Brain microvascular endothelial cell (primary cell): ENCODE measurements around the gene MAOA.

Experiments
- DNase-seq: peaks from one replicate; pipeline ENCODE4 v3.0.0-alpha.2; 2020
- H3K27ac ChIP-seq: fragments of 250-450 bp; sonication (Bioruptor Pico); 2 replicates; pipeline ENCODE4 v1.5.1; 2020; ENCODE audit warnings: mild to moderate bottlenecking, moderate library complexity
- H3K27me3 ChIP-seq: fragments of 250-450 bp; sonication (Bioruptor Pico); replicated peaks from 2 replicates; pipeline ENCODE4 v1.5.1; 2020; ENCODE audit warnings: mild to moderate bottlenecking
- H3K36me3 ChIP-seq: fragments of 250-450 bp; sonication (Bioruptor Pico); replicated peaks from 2 replicates; pipeline ENCODE4 v1.5.1; 2020; ENCODE audit warnings: mild to moderate bottlenecking
- H3K4me3 ChIP-seq: 2 replicates; pipeline ENCODE4 v1.5.1; 2011; ENCODE audit warnings: low read depth, mild to moderate bottlenecking, control low read depth, low read length, moderate library complexity
- in situ Hi-C: cut with HindIII; loops from 2 replicates; pipeline ENCODE4 v1.10.0; 2017; ENCODE audit warnings: low sequenced_read_pairs, low pct_ligation_motif_present
- TF ChIP-seq, protein P1 (sequence below): IDR thresholded peaks from 2 replicates; pipeline ENCODE4 v1.5.1; 2011; ENCODE audit warnings: low read depth, mild to moderate bottlenecking, moderate library complexity, low read length, control low read depth, inconsistent platforms; ENCODE audit errors: missing control alignments

Gene MAOA

GRCh38 chrX:43731086-43731485 lies 75.0 kb downstream of the MAOA start:
- no peaks in the 10 kb centered on the region for H3K27me3 ChIP-seq
- H3K4me3 ChIP-seq, result no peak overlapping the region
- no peaks in the 10 kb centered on the region for H3K36me3 ChIP-seq
- H3K27ac ChIP-seq, result no peak overlapping the region
- TF ChIP-seq, protein P1, sequence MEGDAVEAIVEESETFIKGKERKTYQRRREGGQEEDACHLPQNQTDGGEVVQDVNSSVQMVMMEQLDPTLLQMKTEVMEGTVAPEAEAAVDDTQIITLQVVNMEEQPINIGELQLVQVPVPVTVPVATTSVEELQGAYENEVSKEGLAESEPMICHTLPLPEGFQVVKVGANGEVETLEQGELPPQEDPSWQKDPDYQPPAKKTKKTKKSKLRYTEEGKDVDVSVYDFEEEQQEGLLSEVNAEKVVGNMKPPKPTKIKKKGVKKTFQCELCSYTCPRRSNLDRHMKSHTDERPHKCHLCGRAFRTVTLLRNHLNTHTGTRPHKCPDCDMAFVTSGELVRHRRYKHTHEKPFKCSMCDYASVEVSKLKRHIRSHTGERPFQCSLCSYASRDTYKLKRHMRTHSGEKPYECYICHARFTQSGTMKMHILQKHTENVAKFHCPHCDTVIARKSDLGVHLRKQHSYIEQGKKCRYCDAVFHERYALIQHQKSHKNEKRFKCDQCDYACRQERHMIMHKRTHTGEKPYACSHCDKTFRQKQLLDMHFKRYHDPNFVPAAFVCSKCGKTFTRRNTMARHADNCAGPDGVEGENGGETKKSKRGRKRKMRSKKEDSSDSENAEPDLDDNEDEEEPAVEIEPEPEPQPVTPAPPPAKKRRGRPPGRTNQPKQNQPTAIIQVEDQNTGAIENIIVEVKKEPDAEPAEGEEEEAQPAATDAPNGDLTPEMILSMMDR, result no peak
- no peak for DNase-seq
- in situ Hi-C loops, result no loop called here

GRCh38 chrX:43733699-43734098 lies 77.6 kb downstream of the MAOA start:
- TF ChIP-seq, protein P1, result no peak
- Histone ChIP-seq H3K27ac (no peak overlapping the region), H3K4me3 (no peak overlapping the region), H3K36me3 (no peaks in the 10 kb centered on the region), H3K27me3 (no peaks in the 10 kb centered on the region)
- no peak for DNase-seq
- in situ Hi-C loops, result no loop called here

DNA sequence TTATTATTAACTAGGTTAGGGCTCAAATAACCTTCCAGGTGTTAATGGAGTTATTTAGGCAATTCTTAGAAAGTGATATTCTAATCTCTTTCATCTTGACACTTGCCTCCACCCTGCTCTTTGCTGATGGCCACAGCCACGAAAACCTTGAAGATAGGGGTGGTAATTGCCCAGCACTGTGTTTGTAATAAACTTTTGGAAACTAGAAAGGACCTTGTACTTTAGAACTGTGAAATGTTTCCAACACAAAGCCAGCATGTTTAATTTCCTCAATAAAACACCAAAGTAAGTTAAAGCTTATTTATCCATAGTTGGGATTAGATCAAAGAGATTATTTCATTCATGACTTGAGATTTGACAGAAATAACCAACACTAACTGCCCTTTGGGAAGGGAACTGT lies 78.3 kb downstream of the MAOA start:
- H3K4me3 ChIP-seq, result no peak overlapping the region
- no peak overlapping the region for H3K27ac ChIP-seq
- DNase-seq, result no peak
- TF ChIP-seq, protein P1, result no peak
- H3K36me3 ChIP-seq, result no peaks in the 10 kb centered on the region
- in situ Hi-C loops, result no loop called here
- no peaks in the 10 kb centered on the region for H3K27me3 ChIP-seq

DNA sequence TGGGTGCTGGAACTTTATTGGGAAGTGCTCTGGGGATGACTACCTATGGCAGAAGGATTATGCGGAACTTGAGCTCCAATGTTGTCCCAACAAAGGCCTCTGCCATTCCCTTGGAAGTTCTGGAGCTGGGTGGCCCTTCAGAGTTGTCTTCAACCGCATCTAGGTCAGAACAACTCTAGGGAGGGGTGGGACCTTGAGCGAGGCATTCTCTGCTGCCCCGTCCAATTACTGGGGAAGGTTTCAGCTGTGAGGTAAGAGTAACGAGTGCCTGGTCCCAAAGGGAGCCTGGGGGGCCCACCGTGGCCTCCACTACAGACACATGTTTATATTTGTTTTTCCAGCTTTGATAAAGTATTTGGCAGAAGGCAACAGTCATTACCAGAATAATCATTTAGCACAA lies 79.4 kb downstream of the MAOA start:
- no peak for DNase-seq
- in situ Hi-C loops, result no loop called here

GRCh38 chrX:43735957-43736356 lies 79.9 kb downstream of the MAOA start:
- H3K36me3 ChIP-seq, result no peaks in the 10 kb centered on the region
- no peak overlapping the region for H3K4me3 ChIP-seq
- H3K27ac ChIP-seq, result no peak overlapping the region
- H3K27me3 ChIP-seq, result no peaks in the 10 kb centered on the region
- TF ChIP-seq, protein P1, result no peak
- in situ Hi-C loops, result no loop called here
- no peak for DNase-seq

More for the DNA sequence above, 79.4 kb downstream of the MAOA start:
- TF ChIP-seq, protein P1, result no peak
- no peak overlapping the region for H3K27ac ChIP-seq
- H3K36me3 ChIP-seq, result no peaks in the 10 kb centered on the region
- H3K4me3 ChIP-seq, result no peak overlapping the region
- H3K27me3 ChIP-seq, result no peaks in the 10 kb centered on the region

GRCh38 chrX:43741843-43742573 lies 85.9 kb downstream of the MAOA start:
- no peaks in the 10 kb centered on the region for H3K27me3 ChIP-seq
- DNase-seq, result no peak
- TF ChIP-seq, protein P1, result no peak
- H3K27ac ChIP-seq, result no peak overlapping the region
- no peak overlapping the region for H3K4me3 ChIP-seq
- no peaks in the 10 kb centered on the region for H3K36me3 ChIP-seq
- in situ Hi-C loops, result no loop called here
